Measurements from ENCODE around the gene ANO10. TPM values are rescaled to one million over a fixed set of nuclear protein-coding genes. Genes with fewer than 3 reads are reported as not detected.
"Not testable (repeated sequence)": the region's sequence is repeated elsewhere in the genome, so short reads cannot be mapped to it uniquely, and the experiment has no call there.

Gene ANO10
- total RNA-seq, 4 donors from 2014 or later: 20.9 to 70.5 (median 48.0) TPM

DNA sequence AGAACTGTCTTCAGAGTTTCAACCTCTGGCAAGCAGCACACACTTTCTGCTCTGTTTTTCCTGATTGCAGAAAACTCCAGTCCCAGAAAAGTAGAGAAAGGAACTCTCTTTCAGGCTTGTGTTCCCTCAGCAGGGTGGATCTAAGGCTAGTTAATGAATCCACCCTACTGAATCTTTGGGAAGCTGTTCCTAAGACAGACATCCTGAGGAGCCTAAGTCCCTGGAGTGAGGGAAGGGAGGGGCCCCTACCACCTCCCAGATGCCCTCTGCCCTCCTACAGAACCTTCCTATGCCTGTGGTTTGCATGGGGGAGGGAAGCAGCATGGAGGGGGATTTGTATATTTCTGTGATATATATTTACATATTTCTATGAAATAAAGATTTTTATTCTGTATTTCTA lies 124.4 kb downstream of the ANO10 start:
- Histone ChIP-seq H3K4me3 (no peak overlapping the region), H3K9me3 (no peaks in the 10 kb centered on the region), H3K27me3 (no peaks in the 10 kb centered on the region), H3K4me1 (no peaks in the 10 kb centered on the region), H3K27ac (no peak overlapping the region), H3K36me3 (no peaks in the 10 kb centered on the region)
- TF ChIP-seq POLR2A (IDR thresholded peaks at IDR 0.05): no peak
- no peak for TF ChIP-seq CTCF (IDR thresholded peaks at IDR 0.05)
- TF ChIP-seq POLR2AphosphoS5 (IDR thresholded peaks at IDR 0.05): no peak
- no peak for TF ChIP-seq EP300 (IDR thresholded peaks at IDR 0.05; ENCODE audit: low read depth)
- in situ Hi-C loops (cut with MboI; ENCODE audit: low pct_ligation_motif_present in 1 of 4, low pct_unique_long_range_greater_than_20kb in 1 of 4, low sequenced_read_pairs in 3 of 4): loop anchor here in 1 of 4 donors (10.0 kb wide), 1 partner anchor 533 kb away; no protein-coding TSS in a partner anchor
- no peak for DNase-seq
- intact Hi-C loops (cut with DNase I; ENCODE audit: low total_unique reads): no loop called here

DNA sequence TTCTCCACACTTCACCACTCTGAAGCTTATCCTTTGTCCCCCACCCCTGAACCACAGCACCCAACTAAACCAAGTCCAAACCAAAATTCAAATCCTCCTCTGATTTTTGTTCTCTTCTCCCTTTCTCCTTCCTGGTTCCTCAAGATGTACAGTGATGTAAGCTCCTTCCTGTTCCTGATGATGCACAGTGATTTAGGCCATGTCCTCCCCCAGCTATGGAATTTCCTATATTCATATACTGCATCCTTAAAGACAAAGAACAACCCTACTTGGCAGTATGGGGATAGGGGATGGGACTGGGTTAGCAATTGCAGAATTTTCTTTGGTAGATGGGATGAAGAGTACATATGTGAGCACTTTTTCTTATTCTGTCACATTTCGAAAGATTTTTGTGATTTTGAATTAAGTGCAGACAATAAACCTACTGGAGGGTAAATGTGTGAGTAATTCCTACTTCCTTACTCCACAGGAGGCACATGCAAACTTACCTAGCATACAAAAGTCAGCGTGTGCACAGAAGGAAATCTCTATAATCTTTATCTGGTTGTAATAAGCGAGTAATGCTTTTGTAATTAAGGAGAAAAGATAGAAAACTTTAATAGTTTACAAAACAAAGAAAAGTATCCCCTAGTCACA lies 125.0 kb downstream of the ANO10 start:
- H3K4me1 ChIP-seq: no peaks in the 10 kb centered on the region
- in situ Hi-C loops (cut with MboI; ENCODE audit: low pct_ligation_motif_present in 1 of 4, low pct_unique_long_range_greater_than_20kb in 1 of 4, low sequenced_read_pairs in 3 of 4) (loop anchor here in 1 of 4 donors (10.0 kb wide), 1 partner anchor 532 kb away; no protein-coding TSS in a partner anchor), intact Hi-C loops (cut with DNase I; ENCODE audit: low total_unique reads) (no loop called here)
- H3K36me3 ChIP-seq: no peaks in the 10 kb centered on the region
- DNase-seq: no peak
- H3K4me3 ChIP-seq: no peak overlapping the region
- H3K27ac ChIP-seq: no peak overlapping the region
- no peaks in the 10 kb centered on the region for H3K9me3 ChIP-seq
- TF ChIP-seq POLR2AphosphoS5 (IDR thresholded peaks at IDR 0.05) (no peak), EP300 (IDR thresholded peaks at IDR 0.05; ENCODE audit: low read depth) (no peak), POLR2A (IDR thresholded peaks at IDR 0.05) (no peak), CTCF (IDR thresholded peaks at IDR 0.05) (no peak)
- WGBS, 2 donors (ENCODE audit: low coverage in 1 of 2): 92 to 95% methylated on average over 3 of the region's 3 CpGs
- no peaks in the 10 kb centered on the region for H3K27me3 ChIP-seq

DNA sequence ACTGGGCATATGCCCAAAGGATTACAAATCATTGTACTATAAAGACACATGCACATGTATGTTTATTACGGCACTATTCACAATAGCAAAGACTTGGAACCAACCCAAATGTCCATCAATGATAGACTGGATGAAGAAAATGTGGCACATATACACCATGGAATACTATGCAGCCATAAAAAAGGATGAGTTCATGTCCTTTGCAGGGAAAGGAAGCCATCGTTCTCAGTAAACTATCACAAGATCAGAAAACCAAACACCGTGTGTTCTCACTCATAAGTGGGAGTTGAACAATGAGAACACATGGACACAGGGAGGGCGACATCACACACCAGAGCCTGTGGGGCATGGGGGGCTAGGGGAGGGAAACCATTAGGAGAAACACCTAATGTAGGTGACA lies 128.9 kb downstream of the ANO10 start:
- in situ Hi-C loops (cut with MboI; ENCODE audit: low pct_ligation_motif_present in 1 of 4, low pct_unique_long_range_greater_than_20kb in 1 of 4, low sequenced_read_pairs in 3 of 4): loop anchor here in 1 of 4 donors (10.0 kb wide), 1 partner anchor 528 kb away; no protein-coding TSS in a partner anchor
- H3K27me3 ChIP-seq; H3K36me3 ChIP-seq; intact Hi-C loops (cut with DNase I; ENCODE audit: low total_unique reads); H3K4me1 ChIP-seq; H3K4me3 ChIP-seq; H3K27ac ChIP-seq; H3K9me3 ChIP-seq; DNase-seq: not testable (repeated sequence)
- 93 to 95% methylated on average over 3 to 4 of the region's 4 CpGs for WGBS, 2 donors (ENCODE audit: low coverage in 1 of 2)

DNA sequence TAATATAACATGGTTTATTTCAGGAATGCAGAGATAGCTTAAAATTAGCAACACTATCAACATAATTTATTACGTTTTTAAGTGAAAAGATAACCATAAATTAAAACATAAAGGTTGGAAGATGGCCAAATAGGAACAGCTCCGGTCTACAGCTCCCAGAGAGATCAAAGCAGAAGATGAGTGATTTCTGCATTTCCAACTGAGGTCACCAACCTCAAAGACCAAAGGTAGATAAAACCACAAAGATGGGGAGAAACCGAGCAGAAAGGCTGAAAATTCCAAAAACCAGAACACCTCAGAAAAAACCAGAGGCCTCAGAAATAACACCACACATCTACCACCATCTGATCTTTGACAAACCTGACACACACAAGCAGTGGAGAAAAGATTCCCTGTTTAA lies 130.0 kb downstream of the ANO10 start:
- H3K4me3 ChIP-seq; intact Hi-C loops (cut with DNase I; ENCODE audit: low total_unique reads): not testable (repeated sequence)
- 54 to 75% methylated on average over 3 of the region's 3 CpGs for WGBS, 2 donors (ENCODE audit: low coverage in 1 of 2)

GRCh38 chr3:43490640-43491185 lies 131.1 kb downstream of the ANO10 start:
- H3K36me3 ChIP-seq: no peaks in the 10 kb centered on the region
- 89 to 93% methylated on average over 3 to 7 of the region's 7 CpGs for WGBS, 2 donors (ENCODE audit: low coverage in 1 of 2)
- intact Hi-C loops (cut with DNase I; ENCODE audit: low total_unique reads): no loop called here
- H3K4me1 ChIP-seq: no peaks in the 10 kb centered on the region
- no peak overlapping the region for H3K27ac ChIP-seq
- in situ Hi-C loops (cut with MboI; ENCODE audit: low pct_ligation_motif_present in 1 of 4, low pct_unique_long_range_greater_than_20kb in 1 of 4, low sequenced_read_pairs in 3 of 4): loop anchor here in 1 of 4 donors (10.0 kb wide), 1 partner anchor 526 kb away; no protein-coding TSS in a partner anchor
- no peak for TF ChIP-seq POLR2A (IDR thresholded peaks at IDR 0.05)
- TF ChIP-seq EP300 (IDR thresholded peaks at IDR 0.05; ENCODE audit: low read depth): no peak
- TF ChIP-seq POLR2AphosphoS5 (IDR thresholded peaks at IDR 0.05): no peak
- no peak for TF ChIP-seq CTCF (IDR thresholded peaks at IDR 0.05)
- no peak overlapping the region for H3K4me3 ChIP-seq
- DNase-seq: no peak
- no peaks in the 10 kb centered on the region for H3K27me3 ChIP-seq
- H3K9me3 ChIP-seq: no peaks in the 10 kb centered on the region

More for the DNA sequence above, 130.0 kb downstream of the ANO10 start:
- not testable (repeated sequence) for H3K27me3 ChIP-seq, H3K9me3 ChIP-seq, H3K36me3 ChIP-seq, H3K4me1 ChIP-seq, DNase-seq, H3K27ac ChIP-seq
- in situ Hi-C loops (cut with MboI; ENCODE audit: low pct_ligation_motif_present in 1 of 4, low pct_unique_long_range_greater_than_20kb in 1 of 4, low sequenced_read_pairs in 3 of 4): loop anchor here in 1 of 4 donors (10.0 kb wide), 1 partner anchor 527 kb away; no protein-coding TSS in a partner anchor
